ENCODE data around the gene NSMCE1.

The NSMCE1 gene

DNA sequence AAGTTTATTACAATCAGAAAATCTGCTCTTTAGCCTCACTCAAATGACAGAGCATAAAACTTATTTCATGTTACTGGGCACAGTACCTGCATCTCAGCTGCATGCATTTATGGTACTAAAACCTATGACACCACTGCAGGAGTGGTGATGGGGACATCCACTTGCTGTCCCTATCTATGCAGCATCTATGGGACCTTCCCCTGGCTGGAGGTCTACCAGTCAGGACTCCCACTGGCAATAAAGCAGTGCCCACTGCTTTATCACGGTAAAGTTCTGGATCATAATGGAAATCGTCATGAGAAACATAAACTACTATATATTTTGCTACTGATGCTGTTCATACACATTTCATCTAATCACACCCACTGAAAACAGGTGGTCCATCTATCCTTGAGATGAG lies 26.2 kb downstream of the NSMCE1 start:
- no peak for DNase-seq

DNA sequence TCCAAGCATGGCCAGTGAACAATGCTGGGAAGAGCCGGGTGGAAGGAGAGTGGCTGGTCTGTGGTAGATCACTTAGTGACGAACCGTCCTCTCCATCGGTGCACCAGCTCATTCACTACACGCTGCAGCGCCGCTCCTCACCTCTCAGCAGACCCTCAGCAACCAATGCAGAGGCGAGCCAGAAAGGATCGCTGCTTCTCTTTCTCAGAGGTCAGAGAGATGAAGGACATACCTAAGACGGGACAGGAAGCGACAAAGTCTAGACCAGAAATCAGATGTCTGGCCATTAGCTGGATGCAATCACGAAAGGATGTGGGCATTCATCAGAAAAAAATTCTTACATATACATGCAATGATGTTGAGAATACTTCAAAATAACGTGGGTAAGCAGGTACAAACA lies 26.9 kb downstream of the NSMCE1 start:
- DNase-seq = no peak

DNA sequence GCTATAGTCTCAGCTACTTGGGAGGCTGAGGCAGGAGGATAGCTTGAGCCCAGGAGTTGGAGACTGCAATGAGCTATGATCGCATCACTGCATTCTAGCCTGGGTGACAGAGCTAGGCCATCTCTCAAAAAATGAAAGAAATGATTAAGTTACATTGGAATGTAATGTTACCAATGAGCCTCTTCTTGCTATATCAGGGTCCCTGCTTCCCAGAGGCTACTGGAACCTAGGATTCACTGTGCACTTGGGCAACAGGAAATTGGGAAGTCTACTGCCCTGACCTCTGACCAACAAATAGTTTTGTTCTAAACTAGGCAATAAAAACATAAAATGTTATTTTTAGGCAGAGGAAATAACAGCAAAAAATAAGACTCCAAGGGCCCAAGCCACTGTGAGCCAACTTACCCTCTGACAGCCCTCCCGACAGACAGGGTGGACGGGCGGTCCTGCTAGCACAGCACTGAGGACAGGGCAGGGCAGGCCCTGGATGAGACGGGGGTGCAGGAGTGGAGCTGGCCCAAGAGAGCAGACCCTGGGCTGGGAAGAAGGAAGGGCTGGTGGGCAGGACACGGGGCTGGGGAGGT lies 27.5 kb downstream of the NSMCE1 start:
- DNase-seq = no peak

DNA sequence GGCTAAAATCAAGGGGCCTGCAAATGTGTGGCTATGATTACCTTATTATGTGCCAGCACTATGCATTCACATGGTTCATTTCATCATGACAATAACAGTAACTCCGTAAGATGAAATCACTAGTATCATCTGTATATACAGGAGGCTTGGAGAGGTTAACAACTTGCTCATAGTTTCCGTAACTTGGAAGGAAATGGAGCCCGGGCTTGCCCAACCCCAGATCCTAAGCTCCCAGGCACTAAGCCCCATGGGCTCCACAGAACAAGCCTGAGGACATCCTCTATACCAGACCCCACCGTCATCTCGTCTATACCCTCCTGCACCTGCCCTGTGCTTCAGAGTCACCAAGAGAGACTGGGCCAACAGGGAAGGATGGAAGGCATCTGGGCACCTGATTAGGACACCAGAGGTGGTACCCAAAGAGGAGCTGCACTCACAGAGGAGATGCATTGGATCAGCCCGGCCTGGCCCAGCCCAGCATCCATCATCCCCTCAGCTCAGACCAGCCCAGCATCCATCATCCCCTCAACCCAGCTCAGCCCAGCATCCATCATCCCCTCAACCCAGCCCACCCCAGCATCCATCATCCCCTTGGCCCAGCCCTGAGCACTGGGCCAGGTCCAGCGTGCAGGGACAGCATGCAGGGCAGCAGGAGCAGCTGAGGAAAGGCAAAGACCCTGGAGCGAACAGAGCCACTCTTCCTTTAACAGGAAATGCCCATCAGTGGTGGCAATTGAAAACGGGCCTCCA lies 28.5 kb downstream of the NSMCE1 start:
- DNase-seq = no peak

DNA sequence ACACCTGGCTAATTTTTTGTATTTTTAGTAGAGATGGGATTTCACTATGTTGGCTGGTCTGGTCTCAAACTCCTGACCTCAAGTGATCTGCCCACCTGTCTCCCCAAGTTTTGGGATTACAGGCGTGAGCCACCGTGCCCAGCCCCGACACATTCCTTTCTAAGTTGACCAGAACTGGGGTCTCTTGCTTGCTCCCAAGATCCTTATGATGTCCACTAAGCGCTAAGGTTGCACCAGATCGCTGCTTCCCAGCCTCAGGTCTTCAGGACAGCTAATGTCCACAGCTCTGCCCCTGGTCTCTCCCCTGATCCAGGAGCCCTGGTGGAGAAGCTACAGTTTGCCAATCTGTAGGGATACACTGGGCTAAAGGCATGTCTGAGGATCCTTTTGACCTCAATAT lies 29.5 kb downstream of the NSMCE1 start:
- DNase-seq = no peak

DNA sequence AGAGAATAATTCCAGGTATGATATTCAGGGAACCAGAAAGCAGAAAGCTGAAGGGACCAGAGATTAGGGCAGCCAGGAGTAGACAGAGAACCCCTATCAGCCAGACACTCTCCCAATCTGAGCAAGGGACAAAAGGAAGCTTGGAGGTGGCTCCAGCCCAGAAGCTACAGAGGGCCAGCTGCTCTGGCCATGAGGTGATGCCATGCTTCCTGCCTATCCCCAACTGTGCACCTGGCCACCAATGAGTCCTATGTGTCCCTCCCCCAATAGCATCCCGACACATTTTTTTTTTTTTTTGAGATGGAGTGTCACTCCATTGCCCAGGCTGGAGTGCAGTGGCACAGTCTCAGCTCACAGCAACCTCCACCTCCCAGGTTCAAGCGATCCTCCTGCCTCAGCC lies 30.0 kb downstream of the NSMCE1 start:
- DNase-seq = no peak

DNA sequence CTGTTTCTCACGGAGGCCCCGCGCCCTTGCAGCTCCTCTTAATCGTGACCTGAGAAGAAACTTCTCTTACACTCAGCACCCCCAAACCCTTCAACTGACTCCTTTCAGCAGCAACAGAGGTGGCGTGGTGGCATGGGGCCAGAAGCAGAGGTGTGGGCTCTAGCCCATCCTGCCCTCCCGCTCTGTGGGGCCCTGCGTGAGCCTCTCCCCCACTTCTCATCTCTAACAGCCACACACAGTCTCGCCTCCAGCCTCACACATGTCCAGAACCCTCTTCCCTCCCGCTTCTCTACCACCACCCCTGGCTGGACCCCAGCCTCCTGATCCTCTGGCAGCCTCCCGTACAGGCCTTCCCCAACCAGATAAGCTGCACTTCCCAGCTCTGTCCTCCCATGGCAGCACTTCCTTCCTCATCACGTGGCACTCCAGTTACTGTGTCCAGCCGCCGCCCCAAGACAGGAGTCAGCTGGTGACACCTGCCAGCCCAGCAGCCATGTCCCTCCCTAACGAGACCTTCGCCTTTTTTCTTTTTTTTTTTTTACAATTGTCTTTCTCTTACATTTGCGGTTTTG lies 30.5 kb downstream of the NSMCE1 start:
- no peak for DNase-seq

DNA sequence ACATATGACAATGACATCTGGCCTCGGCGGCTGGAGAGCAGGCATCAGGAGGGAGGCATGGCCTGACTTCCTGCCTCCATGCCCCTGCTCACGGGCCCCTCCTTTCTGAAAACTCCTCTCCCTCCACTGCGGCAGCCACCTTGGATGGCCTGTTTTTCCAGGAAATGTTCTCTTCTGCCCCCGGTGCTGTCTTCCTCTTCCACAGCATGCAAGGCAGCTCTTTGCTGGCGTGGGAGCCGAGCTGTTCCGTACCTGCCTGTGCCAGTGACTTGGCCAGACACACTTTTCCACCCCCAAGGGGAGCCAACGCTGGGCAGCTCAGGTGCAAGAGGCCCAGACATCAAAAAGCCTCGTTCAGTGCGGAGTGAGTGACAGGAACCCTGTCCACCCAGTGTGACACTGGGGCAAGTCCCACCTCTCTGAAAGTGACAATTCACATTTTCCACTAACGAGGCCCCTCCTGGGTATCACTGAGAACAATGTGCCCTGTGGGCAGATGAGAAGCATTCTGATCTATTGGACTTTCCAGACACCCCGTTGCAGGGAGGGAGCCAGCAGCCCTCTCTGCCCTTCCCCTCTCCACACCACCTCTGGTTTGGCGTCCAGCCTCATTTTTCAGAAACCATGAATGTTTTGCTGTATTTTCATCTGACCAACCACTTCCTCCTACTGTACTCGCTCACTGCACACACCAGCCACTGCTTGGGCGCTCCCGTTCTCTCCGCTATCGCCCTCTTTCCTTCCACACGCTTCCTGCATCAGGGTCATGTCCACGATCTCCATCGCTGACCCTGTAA lies 31.2 kb downstream of the NSMCE1 start:
- DNase-seq = peak; percentile 14

DNA sequence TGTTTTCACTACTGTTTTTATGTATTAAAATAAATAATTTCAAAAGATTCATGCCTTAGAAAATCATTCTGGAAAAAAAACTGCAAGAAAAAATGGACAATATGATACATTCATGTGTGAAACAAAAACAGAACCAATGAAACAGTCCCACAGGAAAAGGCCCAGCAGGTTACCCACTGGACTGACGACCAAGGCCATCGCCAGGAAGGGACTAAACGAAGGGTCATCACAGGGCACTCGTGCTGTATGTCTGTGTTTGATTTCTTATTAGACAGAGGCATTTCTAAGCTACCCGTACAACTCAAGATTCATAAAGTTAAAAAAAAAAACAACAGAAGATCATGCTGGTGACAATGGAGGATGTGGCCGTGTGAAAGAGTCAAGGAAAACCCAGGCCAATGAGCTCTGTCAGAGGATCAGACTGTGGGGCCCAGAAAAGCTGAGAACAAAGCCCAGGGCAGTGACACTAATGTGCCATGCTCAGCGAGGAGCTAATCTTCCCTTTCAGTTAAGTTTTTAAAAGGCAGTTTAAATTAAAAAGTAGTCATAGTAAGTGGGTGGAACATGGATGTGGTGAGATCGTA lies 31.8 kb downstream of the NSMCE1 start:
- DNase-seq = no peak

DNA sequence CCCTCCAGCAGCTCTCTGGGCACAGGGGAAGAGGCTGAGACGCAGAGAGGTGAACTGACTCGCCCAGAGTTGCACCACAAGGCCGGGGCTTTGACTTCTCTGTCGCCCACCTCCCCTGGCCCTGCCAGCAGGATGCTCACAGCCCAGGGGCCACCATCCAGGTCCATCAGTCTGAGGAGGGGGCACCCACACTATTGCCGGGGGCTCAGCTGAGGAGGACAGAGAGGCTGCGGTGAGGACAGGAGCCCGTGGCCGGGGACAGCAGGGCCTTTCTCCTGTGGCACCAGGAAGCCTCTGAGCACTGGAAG lies 32.7 kb downstream of the NSMCE1 start:
- DNase-seq = no peak

DNA sequence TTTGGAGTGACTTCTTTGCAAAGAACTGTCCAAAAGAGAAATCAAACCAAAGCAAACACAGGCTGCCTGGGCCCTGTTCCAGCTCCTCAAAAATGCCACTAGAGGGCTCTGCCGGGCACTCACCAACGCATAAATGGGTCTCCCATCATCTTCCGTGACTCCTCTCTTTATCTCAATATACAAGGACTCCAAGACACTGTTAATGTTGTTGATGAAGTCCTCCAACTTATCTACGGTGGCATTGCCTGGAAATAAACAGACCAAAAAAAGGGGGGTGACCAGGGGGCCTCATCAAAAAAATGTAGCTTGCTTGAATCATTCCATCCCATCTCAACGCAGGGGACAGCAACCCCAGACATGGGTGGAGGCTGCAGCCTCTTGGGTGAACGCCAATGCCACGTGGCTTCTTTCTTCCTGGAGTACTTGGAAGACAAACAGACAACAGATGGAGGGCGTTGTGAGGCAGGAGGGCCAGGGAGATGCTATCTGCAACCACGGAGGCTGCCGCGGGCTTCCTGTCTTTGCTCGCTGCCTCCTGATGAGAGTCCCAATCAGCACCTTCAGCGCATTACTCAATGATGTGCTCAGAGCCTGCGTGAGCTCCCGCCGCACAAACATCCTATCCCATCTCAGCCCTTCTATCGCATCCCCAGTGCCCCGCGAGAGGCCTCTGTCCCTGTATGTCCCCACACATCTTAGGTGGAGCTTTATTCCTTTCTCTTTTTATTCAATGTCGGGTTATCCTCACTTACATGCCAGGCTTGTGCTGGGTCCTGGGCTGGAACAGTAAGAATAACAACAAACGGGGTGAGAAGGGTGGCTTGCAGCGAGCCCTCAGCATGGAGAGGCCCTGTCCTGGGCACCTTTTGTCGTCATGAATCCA lies 33.3 kb downstream of the NSMCE1 start:
- DNase-seq = peak; percentile 81

DNA sequence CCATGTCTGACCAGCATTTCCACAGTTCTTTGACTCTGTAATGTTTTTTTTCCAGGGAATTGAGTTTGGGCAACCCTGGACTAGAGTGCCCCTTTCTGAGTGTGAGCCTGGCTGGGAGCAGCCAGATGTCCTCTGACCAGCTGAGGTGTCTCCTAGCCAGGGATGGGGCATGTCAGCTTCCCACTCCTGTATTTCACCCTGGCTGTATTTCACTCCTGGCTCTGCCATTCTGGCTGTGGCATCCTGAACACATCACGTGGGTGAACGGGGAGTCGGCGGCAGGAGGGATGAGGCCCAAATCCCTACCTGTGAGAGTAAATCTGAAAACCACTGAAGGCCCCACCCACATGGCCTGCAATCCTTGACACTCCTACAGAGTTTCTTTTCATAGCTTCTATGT lies 34.0 kb downstream of the NSMCE1 start:
- DNase-seq = no peak

DNA sequence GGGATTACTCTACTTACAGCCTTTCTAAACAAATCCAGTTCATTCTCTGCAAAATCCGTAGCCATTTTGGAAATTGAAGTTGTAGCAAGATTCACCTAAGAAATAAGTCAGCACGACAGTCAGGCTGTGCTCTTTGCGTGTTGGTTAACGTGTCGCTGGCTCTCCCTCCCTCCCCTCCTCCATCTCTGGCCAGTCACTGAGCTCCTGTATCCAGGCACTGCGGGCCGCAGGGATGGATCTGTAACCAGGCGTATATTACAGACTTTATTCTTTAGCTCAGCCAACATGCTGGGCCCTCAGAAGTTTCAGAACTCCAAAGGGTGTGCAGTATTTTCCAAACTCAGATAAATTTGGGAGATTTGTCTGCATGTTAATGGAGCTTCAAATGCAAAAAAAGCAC lies 34.4 kb downstream of the NSMCE1 start:
- no peak for DNase-seq

DNA sequence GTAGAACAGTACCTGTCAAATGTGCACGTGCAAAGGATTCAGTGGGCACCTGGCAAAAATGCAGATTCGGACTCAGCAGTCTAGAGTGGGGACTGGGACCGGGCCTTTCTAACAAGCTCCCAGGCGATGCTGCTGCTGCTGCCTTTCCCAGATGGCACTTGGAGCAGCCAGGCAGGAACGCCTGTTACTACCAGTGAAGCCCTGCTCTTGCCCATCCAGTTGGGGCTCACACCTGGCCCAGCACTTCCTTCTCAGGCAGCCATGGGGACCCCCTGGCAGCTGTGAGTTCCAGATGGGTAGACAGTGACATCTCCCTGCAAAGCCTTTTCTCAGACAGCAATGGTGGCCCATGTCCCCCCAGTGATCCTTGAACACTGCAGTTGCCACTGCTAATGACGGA lies 34.8 kb downstream of the NSMCE1 start:
- DNase-seq = no peak

DNA sequence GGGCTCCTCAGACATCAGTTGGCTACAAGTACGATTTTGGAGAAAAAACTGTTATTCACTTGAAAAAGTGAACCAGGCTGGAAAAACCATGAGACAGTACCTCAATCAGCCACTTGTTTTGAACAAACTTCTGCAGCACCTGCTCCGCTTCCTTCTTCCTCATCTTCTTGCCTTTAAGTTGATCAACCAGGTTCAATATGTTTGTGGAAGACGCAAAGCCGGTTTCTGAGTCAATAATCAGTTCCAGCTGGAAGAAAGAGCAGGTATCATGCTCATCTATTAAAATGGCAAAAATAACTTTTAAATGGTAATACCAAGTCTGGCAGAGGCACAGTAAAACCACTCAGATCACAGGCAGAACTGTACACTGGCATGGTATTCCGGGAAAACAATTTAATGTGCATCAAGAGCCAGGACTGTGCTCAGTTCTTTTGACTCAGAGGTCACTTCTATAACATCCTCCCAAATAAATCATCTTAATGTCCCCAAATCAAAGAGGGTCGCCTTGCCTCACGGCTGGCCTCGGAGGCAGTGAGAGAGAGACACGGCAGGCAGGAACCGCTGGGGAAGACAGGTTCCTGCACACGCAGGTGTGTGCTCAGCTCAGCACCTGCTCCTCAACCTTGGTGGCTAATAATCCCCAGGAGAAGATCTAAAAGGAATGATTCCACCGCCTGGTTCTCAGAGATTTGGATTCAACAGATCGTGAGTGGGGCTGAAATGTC lies 35.5 kb downstream of the NSMCE1 start:
- no peak for DNase-seq

DNA sequence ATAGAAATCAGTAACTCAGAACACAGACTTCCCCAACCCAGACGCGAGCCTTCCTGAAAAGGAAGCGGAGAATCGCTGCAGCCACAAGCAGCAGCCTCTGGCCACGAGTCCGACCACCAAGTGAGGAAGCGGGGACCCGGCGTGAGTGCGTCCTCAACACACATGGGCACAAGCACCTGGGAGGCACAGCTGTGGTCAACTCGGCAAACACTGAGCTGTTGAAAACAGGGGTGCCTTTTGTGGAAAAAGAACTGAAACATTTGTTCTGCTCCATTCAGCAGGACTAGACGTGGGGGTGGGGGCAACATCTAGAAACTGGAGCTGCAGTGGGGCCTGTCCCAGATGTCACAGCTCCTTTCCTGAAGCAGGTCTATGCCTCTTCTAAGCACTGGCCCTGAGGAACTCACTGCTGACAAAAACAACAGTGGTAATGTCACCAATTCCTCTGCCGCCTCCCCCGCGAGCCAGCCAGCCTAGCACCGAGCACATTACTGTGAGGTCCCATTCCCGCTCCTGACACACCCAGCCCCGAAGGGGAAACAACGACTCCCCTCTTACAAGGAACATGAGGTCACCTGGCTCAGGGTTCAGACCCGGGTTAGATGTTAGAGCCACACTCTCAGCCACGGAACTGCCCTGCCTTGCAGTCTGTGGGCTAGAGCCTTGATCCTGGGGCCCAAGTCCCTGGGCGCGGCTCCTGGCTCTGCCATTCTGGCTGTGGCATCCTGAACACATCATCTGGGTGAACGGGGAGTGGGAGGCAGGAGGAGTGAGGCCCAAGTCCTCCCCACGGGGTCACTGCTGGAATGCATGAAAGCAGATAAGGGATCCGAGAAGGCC lies 36.3 kb downstream of the NSMCE1 start:
- no peak for DNase-seq

DNA sequence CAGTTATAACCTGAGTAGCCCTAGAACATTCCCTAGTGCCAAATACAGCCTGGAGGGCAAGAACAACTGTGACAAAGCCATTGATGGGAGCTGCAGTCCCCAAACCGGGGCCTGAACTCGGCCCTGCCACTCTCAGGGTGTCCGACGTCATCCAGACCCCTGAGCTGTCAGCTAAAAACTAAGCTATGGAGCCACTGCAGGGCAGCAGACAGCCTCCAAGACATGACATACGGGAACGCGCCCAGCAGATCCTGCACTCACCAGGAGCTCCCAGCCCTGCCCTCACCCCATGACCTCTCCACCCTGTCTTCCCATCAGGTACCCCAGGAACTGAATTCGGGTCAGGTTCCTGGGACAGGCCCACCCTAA lies 36.9 kb downstream of the NSMCE1 start:
- DNase-seq = no peak

DNA sequence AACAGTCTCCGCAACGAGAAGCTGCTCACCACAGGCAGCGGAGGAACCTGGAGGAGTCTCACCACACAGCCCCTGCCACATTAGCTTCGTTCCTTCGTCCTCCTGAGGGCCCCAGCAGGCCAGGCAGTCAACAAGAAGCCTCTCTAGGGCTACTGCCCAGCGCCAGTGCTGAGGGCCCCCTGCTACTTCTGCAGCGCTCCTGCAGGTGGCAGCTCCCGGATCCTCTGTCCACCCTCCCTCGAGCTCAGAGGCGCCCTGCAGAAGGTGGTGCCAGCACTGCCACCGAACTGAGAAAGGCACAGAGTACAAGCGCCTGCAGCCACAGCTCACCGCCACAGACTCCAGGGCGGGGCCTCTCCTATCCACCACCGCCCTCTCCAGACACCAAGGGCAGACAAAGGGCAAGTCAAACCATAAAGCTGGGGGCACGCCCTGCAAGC lies 38.0 kb downstream of the NSMCE1 start:
- no peak for DNase-seq

DNA sequence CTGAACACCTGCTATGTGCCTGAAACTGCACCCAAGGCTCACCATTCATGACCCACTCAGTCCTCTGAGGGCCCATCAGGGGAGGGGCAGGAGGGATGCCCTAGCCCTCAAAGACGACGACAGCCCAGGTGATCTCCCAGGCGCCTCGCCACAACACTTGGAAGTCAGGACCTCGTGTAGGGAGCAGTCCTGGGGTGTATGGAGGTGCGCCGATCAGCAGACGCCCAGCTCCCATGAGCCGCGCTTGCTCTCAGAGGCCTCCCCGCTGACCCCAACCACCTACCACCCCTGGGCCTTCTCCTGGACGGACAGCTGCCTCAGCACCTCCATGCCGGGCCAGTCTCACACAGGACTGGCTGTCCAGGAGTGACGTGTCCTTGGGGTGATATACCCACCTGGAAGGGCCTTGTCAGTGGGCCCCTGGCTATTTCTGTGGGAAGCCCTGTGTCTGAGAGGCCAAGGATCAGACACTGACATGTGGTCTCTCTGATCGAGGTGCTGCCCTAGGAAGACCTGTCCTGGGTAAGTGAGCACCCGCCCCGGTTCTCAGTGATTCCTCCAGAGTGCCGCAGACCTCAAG lies 38.6 kb downstream of the NSMCE1 start:
- no peak for DNase-seq
